ENCODE data around the gene CCNB1.
"Not testable (repeated sequence)": the region's sequence is repeated elsewhere in the genome, so short reads cannot be mapped to it uniquely, and the experiment has no call there.

The CCNB1 gene

DNA sequence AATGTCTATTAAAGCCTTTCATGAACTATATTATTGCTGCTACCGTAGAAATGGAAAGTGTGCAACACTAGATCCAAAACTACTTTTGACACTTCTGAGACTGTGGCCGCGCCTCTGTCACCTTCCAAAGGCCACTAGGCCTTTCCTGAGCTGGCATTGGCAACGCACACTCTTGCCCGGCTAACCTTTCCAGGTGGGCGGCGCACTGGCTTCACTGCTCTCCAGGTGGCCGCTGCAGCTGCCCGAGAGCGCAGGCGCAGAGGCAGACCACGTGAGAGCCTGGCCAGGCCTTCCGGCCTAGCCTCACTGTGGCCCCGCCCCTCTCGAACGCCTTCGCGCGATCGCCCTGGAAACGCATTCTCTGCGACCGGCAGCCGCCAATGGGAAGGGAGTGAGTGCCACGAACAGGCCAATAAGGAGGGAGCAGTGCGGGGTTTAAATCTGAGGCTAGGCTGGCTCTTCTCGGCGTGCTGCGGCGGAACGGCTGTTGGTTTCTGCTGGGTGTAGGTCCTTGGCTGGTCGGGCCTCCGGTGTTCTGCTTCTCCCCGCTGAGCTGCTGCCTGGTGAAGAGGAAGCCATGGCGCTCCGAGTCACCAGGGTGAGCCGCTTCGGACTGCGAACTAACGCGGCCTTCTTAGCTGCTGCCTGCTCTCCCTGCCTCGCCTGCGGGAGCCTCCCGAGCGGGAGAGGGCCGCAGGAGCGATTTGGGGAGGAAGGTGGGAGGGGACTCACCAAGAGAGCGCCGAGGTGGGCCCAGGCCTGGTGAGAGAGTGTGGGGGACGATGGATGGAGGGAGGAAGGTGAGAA, at the start of gene CCNB1:
Gene CCNB1, plus strand, starts transcription at position 465 of the 807 bp plus-strand sequence. Its CDS starts 113 bp downstream, at position 578.
- DNase-seq (ENCODE audit: low read depth, low spot score): peak; percentile 91

GRCh38 chr5:69129413-69129812, 37.5 kb upstream of the CCNB1 start:
- peak; percentile 1 for DNase-seq (ENCODE audit: low read depth, low spot score)

DNA sequence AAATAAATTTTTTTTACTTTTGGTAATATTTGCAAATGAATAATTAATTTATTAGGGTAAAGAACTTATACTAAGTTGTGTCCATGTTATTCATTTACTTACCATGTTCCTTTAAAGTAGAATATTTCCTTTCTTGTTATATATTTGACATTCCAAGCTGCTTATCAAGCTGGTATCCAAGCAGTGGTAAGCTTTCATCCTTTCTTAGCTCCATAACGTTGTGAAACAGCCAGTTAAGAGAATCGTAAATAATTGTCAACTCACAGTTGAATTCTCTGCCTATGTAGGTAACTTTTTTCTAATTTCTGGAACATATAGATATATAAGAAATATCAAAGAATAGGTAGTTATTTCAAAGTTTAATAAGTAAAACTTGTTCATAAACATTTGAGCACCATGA, 36.7 kb upstream of the CCNB1 start:
- no peak for DNase-seq (ENCODE audit: low read depth, low spot score)

DNA sequence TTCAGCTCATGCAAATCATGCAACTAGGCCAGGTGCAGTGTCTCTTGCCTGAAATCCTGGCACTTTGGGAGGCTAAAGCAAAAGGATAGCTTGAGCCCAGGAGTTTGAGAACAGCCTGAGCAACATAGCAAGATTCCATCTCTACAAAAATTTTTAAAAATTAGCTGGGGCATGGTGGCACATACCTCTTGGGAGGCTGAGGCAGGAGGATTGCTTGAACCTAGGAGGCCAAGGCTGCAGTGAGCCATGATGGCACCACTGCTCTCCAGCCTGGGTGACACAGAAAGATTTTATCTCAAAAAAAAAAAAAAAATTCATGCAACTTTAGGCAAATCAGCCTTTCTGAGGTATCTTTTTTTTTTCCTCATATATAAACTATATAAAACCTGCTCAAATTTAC, 35.6 kb upstream of the CCNB1 start:
- DNase-seq (ENCODE audit: low read depth, low spot score): no peak

DNA sequence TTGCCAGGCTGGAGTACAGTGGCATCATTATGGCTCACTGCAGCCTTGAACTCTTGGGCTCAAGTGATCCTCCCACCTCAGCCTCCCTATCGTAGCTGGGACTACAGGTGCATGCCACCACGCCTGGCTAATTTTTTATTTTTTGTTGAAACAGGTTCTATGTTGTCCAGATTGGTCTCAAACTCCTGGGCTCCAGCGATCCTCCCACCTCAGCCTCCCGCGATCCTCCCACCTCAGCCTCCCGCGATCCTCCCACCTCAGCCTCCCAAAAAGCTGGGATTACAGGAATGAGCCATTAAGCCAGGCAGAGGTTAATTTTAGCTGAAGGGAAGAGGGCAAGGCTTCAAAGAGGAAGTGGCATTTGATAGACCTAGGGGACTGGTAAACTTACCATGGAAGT, 32.8 kb upstream of the CCNB1 start:
- DNase-seq (ENCODE audit: low read depth, low spot score): no peak

DNA sequence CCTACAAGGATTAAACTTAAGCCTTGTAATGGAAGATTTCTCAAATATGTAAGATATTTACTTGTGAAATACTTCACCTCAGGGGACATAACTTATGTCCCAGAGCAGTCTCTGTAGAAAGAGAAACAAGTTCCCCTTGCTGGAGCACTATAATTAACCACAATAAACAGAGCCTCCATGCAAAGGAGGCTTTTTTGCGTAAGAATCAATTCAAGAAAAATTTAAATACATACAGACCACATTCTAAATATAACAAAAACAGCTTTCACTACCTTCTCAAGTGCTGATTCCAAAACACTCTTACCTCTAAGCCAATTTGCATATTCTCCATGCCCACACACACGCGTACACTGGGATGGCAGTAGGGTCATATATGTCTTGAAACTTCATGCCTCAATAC, 30.7 kb upstream of the CCNB1 start:
- DNase-seq (ENCODE audit: low read depth, low spot score): no peak

GRCh38 chr5:69137208-69137607, 29.7 kb upstream of the CCNB1 start:
- DNase-seq (ENCODE audit: low read depth, low spot score): not testable (repeated sequence)

- DNase-seq (ENCODE audit: low read depth, low spot score): no peak
Observed at GRCh38 chr5:69137807-69138206, 29.1 kb upstream of the CCNB1 start.

- DNase-seq (ENCODE audit: low read depth, low spot score): no peak
Observed at GRCh38 chr5:69138766-69139165, 28.2 kb upstream of the CCNB1 start.

- DNase-seq (ENCODE audit: low read depth, low spot score): not testable (repeated sequence)
Observed at GRCh38 chr5:69140239-69140638, 26.7 kb upstream of the CCNB1 start.

DNA sequence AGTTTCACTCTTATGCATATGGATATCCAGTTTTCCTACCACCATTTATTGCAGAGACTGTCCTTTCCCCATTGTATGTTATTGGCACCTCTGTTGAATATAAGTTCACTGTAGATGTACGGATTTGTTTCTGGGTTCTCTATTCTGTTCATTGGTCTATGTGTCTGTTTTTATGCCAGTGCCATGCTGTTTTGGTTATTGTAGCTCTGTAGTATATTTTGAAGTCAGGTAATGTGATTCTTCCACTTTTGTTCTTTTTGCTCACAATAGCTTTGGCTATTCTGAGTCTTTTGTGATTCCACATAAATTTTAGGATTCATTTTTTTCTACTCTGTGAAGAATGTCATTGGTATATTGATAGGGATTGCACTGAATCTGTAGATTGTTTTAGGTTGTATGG, 26.1 kb upstream of the CCNB1 start:
- no peak for DNase-seq (ENCODE audit: low read depth, low spot score)

DNA sequence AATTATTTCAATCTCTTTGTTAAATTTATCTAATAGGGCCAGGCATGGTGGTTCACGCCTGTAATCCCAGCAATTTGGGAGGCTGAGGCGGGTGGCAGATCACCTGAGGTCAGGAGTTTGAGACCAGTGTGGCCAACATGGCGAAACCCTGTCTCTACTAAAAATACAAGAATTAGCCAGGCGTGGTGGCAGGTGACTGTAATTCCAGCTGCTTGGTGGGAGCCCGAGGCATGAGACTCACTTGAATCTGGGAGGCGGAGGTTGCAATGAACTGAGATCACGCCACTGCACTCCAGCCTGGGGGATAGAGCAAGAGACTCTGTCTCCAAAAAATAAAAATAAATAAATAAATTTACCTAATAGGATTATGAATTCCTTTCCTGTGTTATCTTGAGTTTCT, 18.4 kb upstream of the CCNB1 start:
- not testable (repeated sequence) for DNase-seq (ENCODE audit: low read depth, low spot score)

GRCh38 chr5:69148981-69149675, 17.8 kb upstream of the CCNB1 start:
- no peak for DNase-seq (ENCODE audit: low read depth, low spot score)

- no peak for DNase-seq (ENCODE audit: low read depth, low spot score)
Observed at GRCh38 chr5:69149676-69150010, 17.3 kb upstream of the CCNB1 start.

GRCh38 chr5:69152731-69153130, 14.2 kb upstream of the CCNB1 start:
- DNase-seq (ENCODE audit: low read depth, low spot score): no peak

DNA sequence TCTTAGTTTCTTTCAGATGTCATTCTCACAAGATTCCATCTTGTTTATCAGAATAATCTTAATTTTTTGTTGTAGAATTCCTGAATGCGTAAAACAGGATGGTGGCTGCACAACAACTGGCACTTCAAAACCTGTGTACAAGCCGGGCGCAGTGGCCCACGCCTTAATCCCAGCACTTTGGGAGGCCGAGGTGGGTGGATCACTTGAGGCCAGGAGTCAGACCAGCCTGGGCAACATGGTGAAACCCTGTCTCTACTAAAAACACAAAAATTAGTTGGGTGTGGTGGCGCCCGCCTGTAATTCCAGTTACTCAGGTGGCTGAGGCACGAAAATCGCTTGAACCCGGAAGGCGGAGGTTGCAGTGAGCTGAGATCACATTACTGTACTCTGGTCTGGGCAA, 10.5 kb upstream of the CCNB1 start:
- no peak for DNase-seq (ENCODE audit: low read depth, low spot score)

GRCh38 chr5:69158039-69158438, 8.9 kb upstream of the CCNB1 start:
- no peak for DNase-seq (ENCODE audit: low read depth, low spot score)

GRCh38 chr5:69160651-69161050, 6.3 kb upstream of the CCNB1 start:
- no peak for DNase-seq (ENCODE audit: low read depth, low spot score)

DNA sequence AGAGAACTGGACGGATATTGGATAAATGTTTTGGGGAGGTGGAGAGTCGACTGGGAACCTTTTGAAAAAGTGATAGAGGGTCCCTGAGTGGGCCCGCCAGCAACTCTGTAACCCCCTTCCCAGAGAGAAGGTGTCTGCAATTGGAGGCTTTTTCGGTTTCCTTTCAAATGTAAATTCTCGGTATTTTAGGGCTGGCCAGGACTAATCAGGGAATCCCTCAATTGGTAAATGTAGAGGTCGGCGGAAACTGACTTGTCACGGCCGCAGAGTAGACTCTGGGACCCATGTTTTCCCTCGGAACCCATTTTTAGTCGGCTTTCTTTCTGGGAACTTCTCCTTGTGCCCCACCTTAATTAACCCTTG, 524 bp downstream of the CCNB1 start:
- no peak for DNase-seq (ENCODE audit: low read depth, low spot score)

GRCh38 chr5:69167929-69168328, 979 bp downstream of the CCNB1 start:
- no peak for DNase-seq (ENCODE audit: low read depth, low spot score)

DNA sequence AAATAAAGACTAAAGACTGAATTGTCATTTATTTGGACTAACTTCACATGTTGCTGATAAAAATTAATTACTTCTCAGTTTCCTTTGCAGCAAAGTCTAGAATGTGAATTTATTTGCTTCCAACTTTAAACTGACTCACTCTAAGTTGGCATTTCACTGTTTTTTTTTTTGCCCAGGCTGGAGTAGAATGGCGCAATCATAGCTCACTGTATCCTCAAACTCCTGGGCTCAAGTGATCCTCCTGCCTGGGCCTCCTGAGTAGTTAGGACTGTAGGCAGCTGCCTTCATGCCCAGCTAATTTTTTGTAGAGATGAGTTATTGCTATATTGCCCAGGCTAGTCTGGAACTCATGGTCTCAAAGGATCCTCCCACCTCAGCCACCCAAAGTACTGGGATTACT, 3.5 kb downstream of the CCNB1 start:
- no peak for DNase-seq (ENCODE audit: low read depth, low spot score)

GRCh38 chr5:69170969-69171368, 4.0 kb downstream of the CCNB1 start:
- DNase-seq (ENCODE audit: low read depth, low spot score): no peak

DNA sequence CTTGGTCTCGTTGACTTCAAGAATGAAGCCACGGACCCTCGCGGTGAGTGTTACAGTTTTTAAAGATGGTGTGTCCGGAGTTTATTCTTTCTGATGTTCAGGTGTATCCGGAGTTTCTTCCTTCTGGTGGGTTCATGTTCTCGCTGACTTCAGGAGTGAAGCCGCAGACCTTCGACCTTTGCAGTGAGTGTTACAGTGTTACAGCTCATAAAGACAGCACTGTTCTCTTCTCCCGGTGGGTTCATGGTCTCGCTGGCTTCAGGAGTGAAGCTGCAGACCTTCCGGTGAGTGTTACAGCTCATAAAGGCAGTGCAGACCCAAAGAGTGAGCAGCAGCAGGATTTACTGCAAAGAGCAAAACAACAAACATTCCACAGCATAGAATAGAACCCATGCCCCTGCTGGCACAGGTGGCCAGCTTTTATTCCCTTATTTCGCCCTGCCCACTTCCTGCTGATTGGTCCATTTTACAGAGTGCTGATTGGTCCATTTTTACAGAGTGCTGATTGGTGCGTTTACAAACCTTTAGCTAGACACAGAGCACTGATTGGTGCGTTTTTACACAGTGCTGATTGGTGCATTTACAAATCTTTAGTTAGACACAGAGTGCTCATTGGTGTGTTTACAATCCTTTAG, 14.8 kb downstream of the CCNB1 start:
- not testable (repeated sequence) for DNase-seq (ENCODE audit: low read depth, low spot score)
